ENCODE measurements around the gene CHKB.

DNA sequence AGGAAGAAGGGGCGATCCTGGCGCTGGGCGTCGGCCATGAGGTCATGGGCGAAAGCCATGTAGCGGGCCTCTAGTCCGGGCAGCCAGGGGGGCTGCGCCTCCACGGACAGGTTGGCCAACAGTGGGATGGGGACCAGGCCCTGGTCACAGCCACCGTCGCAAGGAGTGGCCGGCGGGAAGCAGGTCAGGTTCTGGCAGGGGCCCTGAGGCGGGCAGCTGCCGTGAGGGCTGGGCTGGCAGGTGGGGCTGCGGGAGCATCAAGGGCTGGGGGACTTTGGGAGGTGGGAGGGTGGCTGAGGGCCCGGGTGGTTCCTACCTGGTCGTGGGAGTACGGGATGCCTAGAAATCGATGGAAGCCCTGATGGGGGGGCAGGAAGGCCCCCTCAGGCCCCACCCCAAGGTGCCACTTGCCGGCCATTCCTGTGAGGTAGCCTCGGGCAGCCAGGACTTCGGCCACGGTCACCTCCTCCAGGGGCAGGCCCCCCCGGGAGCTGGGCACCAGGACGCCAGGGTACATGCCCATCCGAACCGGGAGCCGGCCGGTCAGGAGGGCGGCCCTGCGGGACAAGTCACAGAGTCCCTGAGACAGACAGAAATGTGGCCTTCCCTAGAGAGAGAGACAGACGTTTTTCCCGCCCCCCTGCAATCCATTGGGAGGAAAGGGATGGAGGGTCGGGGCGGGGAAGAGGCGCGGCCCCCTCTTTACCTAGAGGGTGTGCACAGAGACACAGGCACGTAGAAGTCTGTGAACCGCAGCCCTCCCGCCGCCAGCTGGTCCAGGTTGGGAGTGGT lies 44.4 kb upstream of the CHKB start:
- TF ChIP-seq, protein P1, sequence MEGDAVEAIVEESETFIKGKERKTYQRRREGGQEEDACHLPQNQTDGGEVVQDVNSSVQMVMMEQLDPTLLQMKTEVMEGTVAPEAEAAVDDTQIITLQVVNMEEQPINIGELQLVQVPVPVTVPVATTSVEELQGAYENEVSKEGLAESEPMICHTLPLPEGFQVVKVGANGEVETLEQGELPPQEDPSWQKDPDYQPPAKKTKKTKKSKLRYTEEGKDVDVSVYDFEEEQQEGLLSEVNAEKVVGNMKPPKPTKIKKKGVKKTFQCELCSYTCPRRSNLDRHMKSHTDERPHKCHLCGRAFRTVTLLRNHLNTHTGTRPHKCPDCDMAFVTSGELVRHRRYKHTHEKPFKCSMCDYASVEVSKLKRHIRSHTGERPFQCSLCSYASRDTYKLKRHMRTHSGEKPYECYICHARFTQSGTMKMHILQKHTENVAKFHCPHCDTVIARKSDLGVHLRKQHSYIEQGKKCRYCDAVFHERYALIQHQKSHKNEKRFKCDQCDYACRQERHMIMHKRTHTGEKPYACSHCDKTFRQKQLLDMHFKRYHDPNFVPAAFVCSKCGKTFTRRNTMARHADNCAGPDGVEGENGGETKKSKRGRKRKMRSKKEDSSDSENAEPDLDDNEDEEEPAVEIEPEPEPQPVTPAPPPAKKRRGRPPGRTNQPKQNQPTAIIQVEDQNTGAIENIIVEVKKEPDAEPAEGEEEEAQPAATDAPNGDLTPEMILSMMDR (IDR thresholded peaks at IDR 0.05 in 2 of 3, conservative IDR thresholded peaks at IDR 0.05 in 1 of 3; ENCODE audit: borderline replicate concordance in 1 of 3, insufficient read depth in 1 of 3, low read depth in 2 of 3, low read length in 2 of 3): no peak
- no peak for TF ChIP-seq YY1 (IDR thresholded peaks at IDR 0.05; ENCODE audit: extremely low read depth, insufficient replicate concordance, low read depth, low read length)
- TF ChIP-seq, protein P2, sequence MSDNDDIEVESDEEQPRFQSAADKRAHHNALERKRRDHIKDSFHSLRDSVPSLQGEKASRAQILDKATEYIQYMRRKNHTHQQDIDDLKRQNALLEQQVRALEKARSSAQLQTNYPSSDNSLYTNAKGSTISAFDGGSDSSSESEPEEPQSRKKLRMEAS (IDR thresholded peaks at IDR 0.05): no peak
- no peak for TF ChIP-seq POLR2A (IDR thresholded peaks at IDR 0.05; ENCODE audit: borderline replicate concordance, extremely low read depth, insufficient read depth, insufficient read length)
- TF ChIP-seq ELF1 (IDR thresholded peaks at IDR 0.05; ENCODE audit: borderline replicate concordance, low read depth): no peak
